Smooth muscle cell (in vitro differentiated cells): ENCODE results near the gene VSX2. TPM values are rescaled to one million over a fixed set of nuclear protein-coding genes. Genes with fewer than 3 reads are reported as not detected.

Source experiments
- DNase-seq: peaks from one replicate; lab custom pipeline; 2025; ENCODE audit not compliant: unreplicated experiment; lab: John Stamatoyannopoulos, UW
- H2AFZ ChIP-seq: fragments of 200-600 bp; sonication (generic); 2 replicates; pipeline ENCODE4 v1.6.0; 2016; ENCODE audit warnings: antibody characterized with exemption, low read depth, mild to moderate bottlenecking
- H3F3A ChIP-seq: fragments of 200-600 bp; sonication (generic); 2 replicates; pipeline ENCODE4 v1.6.0; 2017; ENCODE audit warnings: antibody characterized with exemption, low read depth
- H3K27ac ChIP-seq: fragments of 200-600 bp; sonication (generic); 2 replicates; pipeline ENCODE4 v1.5.1; 2016; ENCODE audit warnings: low read depth, mild to moderate bottlenecking
- H3K27me3 ChIP-seq: fragments of 200-600 bp; sonication (generic); 2 replicates; pipeline ENCODE4 v1.6.1; 2016; ENCODE audit warnings: low read depth, mild to moderate bottlenecking
- H3K36me3 ChIP-seq: fragments of 200-600 bp; sonication (generic); 2 replicates; pipeline ENCODE4 v1.5.1; 2016; ENCODE audit warnings: low read depth
- H3K4me1 ChIP-seq: fragments of 200-600 bp; sonication (generic); 2 replicates; pipeline ENCODE4 v1.5.1; 2016; ENCODE audit warnings: low read depth
- H3K4me2 ChIP-seq: fragments of 200-600 bp; sonication (generic); 2 replicates; pipeline ENCODE4 v1.6.0; 2016; ENCODE audit warnings: mild to moderate bottlenecking
- H3K4me3 ChIP-seq: fragments of 200-600 bp; sonication (generic); 2 replicates; pipeline ENCODE4 v1.5.1; 2016; ENCODE audit warnings: mild to moderate bottlenecking
- H3K79me2 ChIP-seq: fragments of 200-600 bp; sonication (generic); 2 replicates; pipeline ENCODE4 v1.6.0; 2016; ENCODE audit warnings: low read depth, mild to moderate bottlenecking
- H3K9ac ChIP-seq: fragments of 200-600 bp; sonication (generic); 2 replicates; pipeline ENCODE4 v1.6.0; 2016; ENCODE audit warnings: low read depth
- H3K9me3 ChIP-seq: fragments of 200-600 bp; sonication (generic); replicated peaks from 2 replicates; pipeline ENCODE4 v1.5.1; 2016; ENCODE audit warnings: low read depth
- H4K20me1 ChIP-seq: fragments of 200-600 bp; sonication (generic); 2 replicates; pipeline ENCODE4 v1.6.0; 2016; ENCODE audit warnings: low read depth
- WGBS: methylation state at CpG from one replicate; pipeline ENCODE4 v1.1.7; 2016; ENCODE audit warnings: low lambda C conversion rate; 5-methylcytosine and 5-hydroxymethylcytosine counted together
- polyA plus RNA-seq: library from polyadenylated mRNA; unstranded; fragments of >200 nt; fragmentation: Nextera tagmentation; extraction: Ambion mirVana; gene quantifications from 2 replicates; pipeline ENCODE4 v1.2.1, GENCODE V29; 2016
- total RNA-seq: library from RNA; depleted of rRNA; stranded (reverse); fragments of >200 nt; gene quantifications from 2 replicates; pipeline ENCODE4 v1.2.3, GENCODE V29; 2014
- TF ChIP-seq, protein P1 (sequence below): fragments of 200-600 bp; sonication (generic); IDR thresholded peaks from 2 replicates; pipeline ENCODE4 v1.5.1; 2017; ENCODE audit warnings: borderline replicate concordance, mild to moderate bottlenecking, antibody characterized with exemption; ENCODE audit not compliant: insufficient read depth, poor library complexity, severe bottlenecking

VSX2 gene
- total and polyA plus RNA-seq, 2 experiments from 2014 or later: not detected

DNA sequence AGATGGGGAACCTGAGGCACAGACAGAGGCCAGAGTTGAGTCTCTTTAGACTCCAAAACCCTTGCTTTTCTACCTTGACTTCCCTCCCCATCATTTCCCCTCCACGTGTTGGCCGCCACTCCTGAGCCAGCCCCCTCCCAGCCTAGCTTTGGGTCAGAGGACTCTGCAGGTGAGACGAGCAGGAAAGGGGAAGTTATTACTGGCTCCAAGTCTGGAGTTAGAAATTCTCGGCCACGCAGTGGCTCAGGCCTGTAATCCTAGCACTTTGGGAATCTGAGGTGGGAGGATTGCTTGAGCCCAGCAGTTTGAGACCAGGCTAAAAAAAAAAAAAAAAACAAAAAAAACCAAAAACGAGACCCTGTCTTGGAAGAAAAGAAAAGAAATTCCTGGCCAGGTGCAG is 8.8 kb downstream of the VSX2 start:
- DNase-seq: no peak
- no peak overlapping the region for H3K27ac ChIP-seq
- H3K9ac ChIP-seq: no peak overlapping the region
- peaks cover 4% of the 10 kb centered on the region for H3K4me1 ChIP-seq
- no peaks in the 10 kb centered on the region for H3K79me2 ChIP-seq
- no peaks in the 10 kb centered on the region for H3K36me3 ChIP-seq
- 73% methylated on average over 6 of the region's 6 CpGs for WGBS
- no peaks in the 10 kb centered on the region for H3K9me3 ChIP-seq
- no peak overlapping the region for H3K4me3 ChIP-seq
- TF ChIP-seq, protein P1, sequence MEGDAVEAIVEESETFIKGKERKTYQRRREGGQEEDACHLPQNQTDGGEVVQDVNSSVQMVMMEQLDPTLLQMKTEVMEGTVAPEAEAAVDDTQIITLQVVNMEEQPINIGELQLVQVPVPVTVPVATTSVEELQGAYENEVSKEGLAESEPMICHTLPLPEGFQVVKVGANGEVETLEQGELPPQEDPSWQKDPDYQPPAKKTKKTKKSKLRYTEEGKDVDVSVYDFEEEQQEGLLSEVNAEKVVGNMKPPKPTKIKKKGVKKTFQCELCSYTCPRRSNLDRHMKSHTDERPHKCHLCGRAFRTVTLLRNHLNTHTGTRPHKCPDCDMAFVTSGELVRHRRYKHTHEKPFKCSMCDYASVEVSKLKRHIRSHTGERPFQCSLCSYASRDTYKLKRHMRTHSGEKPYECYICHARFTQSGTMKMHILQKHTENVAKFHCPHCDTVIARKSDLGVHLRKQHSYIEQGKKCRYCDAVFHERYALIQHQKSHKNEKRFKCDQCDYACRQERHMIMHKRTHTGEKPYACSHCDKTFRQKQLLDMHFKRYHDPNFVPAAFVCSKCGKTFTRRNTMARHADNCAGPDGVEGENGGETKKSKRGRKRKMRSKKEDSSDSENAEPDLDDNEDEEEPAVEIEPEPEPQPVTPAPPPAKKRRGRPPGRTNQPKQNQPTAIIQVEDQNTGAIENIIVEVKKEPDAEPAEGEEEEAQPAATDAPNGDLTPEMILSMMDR: no peak
- no peak overlapping the region for H3K4me2 ChIP-seq
- H4K20me1 ChIP-seq: no peaks in the 10 kb centered on the region
- H2AFZ ChIP-seq: no peak overlapping the region
- peaks cover 86% of the 10 kb centered on the region for H3K27me3 ChIP-seq
- H3F3A ChIP-seq: no peaks in the 10 kb centered on the region

DNA sequence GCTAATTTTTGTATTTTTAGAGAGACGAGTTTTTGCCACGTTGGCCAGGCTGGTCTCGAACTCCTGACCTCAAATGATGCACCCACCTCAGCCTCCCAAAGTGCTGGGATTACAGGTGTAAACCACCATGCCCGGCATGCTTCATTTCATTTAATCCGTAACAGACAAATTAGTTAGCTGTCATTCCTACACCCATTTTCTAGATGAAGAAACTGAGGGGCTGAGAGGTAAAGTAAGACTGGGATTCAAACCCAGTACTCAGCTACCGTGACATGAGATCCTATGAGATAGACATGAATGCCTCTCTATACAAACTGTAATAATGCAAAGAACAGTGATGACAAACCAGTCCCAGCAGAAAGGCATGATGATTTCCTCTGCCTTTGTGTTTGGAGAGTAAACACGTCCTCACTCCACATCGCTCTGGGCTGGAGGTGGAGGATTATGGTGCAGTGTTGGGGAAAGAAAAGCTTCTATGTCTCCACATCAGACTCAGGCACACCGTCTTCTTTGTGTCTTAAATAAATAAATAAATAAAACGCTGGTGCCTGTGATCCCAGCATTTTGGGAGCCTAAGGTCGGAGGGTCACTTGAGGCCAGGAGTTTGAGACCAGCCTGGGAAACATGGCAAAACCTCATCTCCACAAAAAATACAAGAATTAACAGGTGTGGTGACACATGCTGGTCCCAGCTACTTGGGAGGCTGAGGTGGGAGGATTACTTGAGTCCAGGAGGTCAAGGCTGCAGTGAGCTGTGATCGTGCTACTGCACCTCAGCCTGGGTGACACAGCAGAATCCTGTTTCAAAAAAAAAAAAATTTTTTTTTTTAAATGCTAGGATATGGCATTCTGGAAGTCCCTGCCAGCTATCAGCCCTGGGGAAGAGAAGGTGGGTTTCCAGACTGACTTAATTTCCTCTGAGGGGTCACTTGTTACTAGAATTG is 10.5 kb downstream of the VSX2 start:
- no peaks in the 10 kb centered on the region for H3K79me2 ChIP-seq
- H3F3A ChIP-seq: no peaks in the 10 kb centered on the region
- no peaks in the 10 kb centered on the region for H3K36me3 ChIP-seq
- WGBS: 86% methylated on average over 12 of the region's 12 CpGs
- TF ChIP-seq, protein P1: no peak
- no peaks in the 10 kb centered on the region for H4K20me1 ChIP-seq
- H3K4me2 ChIP-seq: no peak overlapping the region
- no peak overlapping the region for H3K4me3 ChIP-seq
- no peak overlapping the region for H3K27ac ChIP-seq
- peaks cover 4% of the 10 kb centered on the region for H3K4me1 ChIP-seq
- no peak overlapping the region for H2AFZ ChIP-seq
- no peak overlapping the region for H3K9ac ChIP-seq
- H3K9me3 ChIP-seq: no peaks in the 10 kb centered on the region
- DNase-seq: no peak
- peaks cover 84% of the 10 kb centered on the region for H3K27me3 ChIP-seq

GRCh38 chr14:74255281-74255680 is 16.0 kb downstream of the VSX2 start:
- 83% methylated on average over 3 of the region's 3 CpGs for WGBS
- peaks cover 8% of the 10 kb centered on the region for H3K4me1 ChIP-seq

More at GRCh38 chr14:74255281-74255680, 16.0 kb downstream of the VSX2 start:
- H3K27me3 ChIP-seq: peaks cover 68% of the 10 kb centered on the region
- DNase-seq: no peak
- H3K36me3 ChIP-seq: no peaks in the 10 kb centered on the region
- H3K4me2 ChIP-seq: no peak overlapping the region
- no peaks in the 10 kb centered on the region for H4K20me1 ChIP-seq
- H3F3A ChIP-seq: no peaks in the 10 kb centered on the region
- no peaks in the 10 kb centered on the region for H3K9me3 ChIP-seq
- TF ChIP-seq, protein P1: no peak
- no peak overlapping the region for H3K4me3 ChIP-seq
- no peaks in the 10 kb centered on the region for H3K79me2 ChIP-seq
- no peak overlapping the region for H3K27ac ChIP-seq
- H2AFZ ChIP-seq: no peak overlapping the region
- no peak overlapping the region for H3K9ac ChIP-seq
